GM18508 (cell line): Measurements from ENCODE around the gene POLR2F.
"Not testable (repeated sequence)": the region's sequence is repeated elsewhere in the genome, so short reads cannot be mapped to it uniquely, and the experiment has no call there.

ENCODE experiments used
- ATAC-seq: cut with Tn5 transposase; IDR thresholded peaks from one replicate; pipeline ENCODE4 v1.9.1; 2021; ENCODE audit warnings: moderate number of reproducible peaks; ENCODE audit not compliant: insufficient read depth, unreplicated experiment

Gene POLR2F

DNA sequence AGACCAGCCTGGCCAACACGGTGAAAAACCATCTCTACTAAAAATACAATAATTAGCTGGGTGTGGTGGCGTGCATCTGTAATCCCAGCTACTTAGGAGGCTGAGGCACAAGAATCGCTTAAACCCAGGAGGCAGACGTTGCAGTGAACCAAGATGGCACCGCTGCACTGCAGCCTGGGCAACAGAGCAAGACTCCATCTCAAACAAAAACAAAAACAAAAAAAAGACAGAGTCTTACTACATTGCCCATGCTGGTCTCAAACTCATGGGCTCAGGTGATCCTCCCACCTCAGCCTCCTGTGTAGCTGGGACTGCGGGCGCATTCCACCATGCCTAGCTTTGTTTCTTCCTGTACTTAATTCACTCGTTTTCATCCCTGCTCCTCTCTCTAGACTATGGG lies 22.5 kb downstream of the POLR2F start:
- ATAC-seq, result not testable (repeated sequence)

DNA sequence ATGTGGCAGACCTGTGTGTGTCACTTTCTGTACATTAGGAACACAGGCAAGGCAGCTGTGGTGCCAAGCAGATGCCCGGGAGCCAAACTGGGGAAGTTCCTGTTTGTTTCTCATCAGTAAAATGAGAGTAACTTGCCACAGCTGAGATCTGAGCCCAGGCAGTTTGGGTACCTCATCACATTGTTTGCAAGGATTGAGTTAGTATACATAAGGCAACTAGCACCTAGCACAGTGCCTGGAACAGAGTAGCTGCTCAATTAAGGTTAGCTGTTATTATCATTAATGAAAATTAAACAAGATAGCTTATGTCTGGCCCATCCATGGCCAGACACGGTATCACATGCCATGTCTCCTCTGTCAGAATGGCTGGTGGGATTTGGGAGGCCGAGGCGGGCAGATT lies 23.0 kb downstream of the POLR2F start:
- ATAC-seq, result no peak

DNA sequence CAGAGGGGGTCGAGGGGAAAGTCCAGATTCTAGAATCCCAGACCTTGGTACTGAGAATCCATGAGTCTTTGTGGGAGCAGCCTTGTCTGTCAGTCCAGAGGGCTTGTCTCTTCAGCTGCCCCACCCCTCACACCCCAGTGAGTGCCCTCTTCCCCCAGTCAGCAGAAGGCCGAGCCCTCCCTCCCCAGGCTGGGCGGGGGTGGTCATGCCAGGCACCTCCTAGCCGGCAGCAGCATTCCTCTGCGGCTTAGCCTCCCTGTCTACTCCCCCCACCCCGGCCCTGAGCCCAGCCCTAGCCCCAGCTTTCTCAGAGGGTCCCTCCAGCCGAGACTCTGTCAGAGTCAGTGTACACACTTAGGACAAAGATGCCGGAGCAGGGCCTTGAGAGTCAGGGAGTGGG lies 26.3 kb downstream of the POLR2F start:
- ATAC-seq, result no peak

DNA sequence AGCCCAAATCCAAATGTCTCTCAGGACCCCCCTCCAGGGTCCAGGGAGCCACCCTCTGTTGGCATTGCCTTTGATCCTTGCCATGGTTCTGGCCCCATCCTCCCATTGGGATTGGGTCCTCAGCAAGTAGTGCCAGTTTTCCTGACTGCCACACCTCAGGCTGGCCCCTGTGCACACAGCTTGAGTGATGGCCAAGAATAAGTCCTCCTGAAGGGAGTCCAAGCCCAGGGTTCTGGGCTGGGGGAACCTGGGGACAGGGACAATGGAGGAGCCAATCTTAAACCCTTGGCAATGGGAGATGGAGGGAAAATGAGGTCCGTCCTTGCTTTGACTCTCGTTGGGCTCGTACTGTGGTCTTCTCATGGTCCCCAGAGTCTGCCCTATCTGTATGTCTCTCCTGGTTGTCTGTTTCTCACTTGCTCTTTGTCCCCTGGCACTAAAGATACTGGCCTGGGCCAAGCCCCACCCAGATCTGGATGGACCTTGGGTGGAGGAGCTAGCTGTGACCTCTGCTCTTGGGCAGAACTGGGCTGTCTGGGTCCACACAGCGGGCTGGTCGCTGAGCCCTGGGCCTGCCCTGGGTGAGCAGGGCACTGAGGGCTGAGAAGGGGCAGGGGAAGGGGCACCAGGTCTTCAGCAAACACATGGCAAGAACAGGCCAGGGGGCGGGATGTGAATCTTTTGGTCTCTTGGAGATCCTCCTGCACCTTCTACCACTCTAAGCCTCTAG lies 27.9 kb downstream of the POLR2F start:
- ATAC-seq, result no peak

DNA sequence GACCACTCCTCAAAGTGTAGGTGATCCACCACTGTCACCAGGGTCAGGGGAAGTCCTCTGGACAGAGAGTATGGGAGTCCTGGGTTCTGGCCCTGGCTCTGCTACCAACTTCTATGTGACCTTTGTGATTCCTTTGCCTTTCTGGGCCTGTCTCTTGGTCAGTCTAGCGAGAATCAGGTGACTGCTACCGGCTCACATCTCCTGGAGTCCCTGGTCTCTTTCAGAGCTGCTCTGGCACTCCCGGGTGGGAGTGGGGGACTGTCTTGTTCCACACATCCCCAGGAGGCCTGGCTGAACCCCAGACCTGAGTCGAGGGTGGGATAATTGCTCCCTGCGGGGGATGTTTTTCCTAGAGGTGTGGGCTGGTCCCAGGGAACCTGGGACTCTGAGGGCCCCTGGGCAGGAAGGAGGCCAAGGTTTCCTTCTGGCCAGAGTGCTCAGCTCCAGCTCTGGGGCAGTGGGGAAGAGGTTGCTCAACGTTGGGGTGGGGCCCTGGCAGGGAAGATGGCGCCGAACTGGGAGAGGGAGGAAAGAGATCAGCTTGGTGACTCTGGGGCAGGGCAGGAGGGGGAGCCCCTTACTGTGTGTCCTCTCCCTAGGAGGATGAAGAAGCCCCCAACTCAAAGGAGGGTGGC lies 28.8 kb downstream of the POLR2F start:
- no peak for ATAC-seq

DNA sequence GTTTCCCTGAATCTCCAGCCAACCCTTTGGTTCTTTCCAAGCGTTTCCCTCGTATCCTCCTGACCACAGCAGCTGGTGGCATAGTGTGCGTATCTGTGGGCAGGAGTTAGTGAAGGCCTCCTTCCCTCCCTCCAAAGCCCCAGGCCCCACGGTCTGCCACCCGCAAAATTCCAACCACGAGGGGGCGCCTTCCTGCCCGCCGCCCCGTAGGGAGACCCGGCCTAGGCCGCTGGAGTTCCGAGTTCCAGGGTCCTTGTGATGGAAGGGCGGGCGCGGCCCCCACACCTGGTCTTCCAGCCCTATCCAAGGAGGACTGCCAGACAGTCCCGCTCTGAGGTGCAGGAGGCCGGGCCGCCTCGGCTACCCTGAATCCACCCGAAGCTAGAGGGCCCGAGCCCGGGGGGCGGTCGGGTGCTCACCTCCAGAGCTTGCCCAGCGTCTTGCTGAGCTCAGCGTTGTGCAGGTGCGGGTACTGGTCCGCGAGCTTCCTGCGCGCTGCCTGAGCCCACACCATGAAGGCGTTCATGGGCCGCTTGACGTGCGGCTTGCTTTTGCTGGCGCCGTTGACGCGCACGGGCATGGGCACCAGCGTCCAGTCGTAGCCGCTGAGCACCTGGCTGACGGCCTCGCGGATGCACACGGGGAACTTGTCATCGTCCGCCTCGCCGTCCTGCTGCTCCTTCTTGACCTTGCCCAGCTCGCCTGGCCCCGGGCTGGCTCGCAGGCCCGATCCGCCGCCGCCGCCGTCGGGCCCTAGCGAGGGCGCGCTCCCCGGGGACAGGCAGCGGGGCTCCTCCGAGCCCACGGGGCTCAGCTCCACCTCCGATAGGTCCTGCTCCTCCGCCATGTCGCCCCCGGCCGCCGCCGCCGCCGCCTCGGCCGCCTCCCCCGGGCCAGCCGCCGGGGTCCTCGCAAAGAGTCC lies 29.7 kb downstream of the POLR2F start:
- no peak for ATAC-seq

DNA sequence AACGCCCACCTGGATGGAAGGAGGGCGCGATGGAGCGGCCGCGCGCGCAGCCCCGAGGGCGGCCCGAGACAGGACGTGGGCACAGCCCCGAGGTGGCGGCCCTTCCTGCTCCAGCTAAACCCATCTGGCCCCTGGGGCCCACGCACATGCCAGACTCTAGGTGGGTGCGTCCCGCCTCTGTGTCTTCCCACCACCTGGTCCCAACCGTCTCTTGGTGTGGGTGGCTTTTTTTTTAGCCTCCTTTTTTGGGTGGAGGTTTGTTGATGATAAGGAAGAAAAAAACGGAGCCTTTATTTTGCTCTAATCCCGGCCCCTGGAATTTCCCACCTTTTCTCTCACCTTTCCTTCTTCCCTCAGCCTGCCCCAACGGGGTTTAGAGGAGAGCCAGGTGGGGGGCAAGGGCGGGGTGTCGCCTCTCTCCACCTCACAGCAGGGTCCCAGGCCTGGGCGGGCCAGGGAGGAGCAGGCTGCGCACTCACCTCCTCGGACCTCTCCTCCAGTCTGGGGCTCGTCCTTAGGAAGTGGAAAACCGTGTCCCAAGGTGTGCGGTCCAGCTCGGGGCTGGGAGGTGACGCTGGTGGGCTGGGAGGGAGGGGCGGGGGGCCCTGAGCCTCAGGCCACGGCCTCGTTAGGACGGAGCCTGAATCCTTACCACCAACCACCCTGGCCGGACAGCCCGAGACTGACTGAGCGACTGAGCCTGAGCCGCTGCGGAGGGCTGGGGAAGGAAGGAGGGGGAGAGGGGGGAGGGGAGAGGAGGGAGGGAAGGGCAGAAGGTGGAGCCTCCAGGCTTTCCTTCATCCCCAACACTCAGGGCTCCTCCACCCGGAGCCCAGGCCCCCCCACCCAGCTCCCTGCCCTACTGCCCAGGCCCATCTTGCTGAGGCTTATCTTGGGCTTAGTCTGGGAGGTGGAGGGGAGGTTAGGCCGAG lies 30.6 kb downstream of the POLR2F start, which contains the start of gene SOX10:
Gene SOX10 (minus strand): TSS at position 696 of the 932 bp plus-strand sequence. CDS start 771 bp downstream, outside the sequence.
- no peak for ATAC-seq

DNA sequence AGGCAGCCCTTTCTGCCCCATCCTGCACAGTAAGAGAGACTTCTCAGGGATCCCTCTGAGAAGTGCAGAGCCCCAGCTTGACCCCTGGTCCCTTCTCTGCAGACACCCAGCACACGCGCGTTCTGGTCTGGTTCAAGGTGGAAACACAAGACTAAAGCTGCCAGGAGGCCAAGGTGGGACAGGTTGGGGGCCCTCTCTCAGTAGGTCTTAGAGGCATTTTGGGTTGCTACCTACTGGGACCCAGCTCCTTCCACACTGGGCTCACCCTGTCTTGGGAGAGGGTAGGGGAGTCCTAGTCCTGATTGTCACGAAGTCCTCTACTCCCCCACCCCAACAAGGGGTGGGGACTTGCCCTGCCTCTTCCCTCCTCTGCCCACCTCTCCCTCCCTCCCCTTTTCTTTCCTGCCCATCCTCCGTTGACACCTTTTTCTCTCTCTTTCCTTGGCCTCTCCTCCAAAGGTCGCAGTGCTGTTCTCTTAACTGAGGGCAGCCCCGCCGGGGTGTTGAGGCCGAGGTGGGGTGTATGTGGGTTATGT lies 31.6 kb downstream of the POLR2F start:
- ATAC-seq, result no peak

DNA sequence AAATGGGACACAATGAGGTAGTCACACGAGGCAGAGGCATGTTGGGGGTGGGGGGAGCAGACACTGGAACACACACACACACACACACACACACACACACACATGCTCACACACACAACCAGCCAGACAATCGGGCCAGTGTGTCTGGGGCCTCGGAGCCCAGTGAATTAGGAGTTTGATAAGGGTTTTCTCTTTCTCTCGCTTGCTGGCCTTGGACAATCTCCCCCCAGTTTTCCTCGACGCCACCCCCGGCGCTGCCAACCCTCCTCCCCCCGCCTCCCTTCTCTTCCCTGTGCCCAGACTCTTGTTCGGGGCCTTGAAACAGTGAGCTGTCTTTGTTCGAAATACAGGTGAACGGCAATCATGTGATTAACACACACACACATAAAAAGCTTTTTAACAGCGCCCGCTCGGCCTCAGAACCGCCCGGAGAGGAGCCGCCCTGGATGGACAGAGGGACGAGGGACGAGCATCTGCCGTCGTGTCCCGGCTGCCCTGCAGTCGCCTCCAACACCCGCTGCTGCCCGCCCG lies 32.3 kb downstream of the POLR2F start:
- no peak for ATAC-seq

DNA sequence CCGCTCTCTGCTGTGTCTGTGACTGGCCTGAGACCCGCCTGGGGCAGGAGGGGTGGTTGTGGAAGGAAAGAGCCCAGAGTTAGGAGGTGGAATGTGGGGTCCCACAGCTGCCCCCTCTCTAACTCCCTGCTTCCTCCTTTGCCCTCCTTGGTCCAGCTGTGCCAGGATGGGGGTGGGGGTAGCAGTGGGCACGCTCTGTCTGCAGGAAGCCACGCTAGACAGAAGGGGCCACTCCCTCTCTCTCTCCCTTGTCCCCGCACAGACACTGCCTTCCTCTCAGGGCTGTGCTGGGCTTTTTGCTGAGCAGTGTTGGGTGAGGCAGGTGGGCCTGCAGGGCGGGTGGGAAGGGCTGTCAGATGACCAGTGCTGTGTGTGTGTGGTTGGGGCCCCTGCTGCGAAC lies 32.9 kb downstream of the POLR2F start:
- no peak for ATAC-seq

DNA sequence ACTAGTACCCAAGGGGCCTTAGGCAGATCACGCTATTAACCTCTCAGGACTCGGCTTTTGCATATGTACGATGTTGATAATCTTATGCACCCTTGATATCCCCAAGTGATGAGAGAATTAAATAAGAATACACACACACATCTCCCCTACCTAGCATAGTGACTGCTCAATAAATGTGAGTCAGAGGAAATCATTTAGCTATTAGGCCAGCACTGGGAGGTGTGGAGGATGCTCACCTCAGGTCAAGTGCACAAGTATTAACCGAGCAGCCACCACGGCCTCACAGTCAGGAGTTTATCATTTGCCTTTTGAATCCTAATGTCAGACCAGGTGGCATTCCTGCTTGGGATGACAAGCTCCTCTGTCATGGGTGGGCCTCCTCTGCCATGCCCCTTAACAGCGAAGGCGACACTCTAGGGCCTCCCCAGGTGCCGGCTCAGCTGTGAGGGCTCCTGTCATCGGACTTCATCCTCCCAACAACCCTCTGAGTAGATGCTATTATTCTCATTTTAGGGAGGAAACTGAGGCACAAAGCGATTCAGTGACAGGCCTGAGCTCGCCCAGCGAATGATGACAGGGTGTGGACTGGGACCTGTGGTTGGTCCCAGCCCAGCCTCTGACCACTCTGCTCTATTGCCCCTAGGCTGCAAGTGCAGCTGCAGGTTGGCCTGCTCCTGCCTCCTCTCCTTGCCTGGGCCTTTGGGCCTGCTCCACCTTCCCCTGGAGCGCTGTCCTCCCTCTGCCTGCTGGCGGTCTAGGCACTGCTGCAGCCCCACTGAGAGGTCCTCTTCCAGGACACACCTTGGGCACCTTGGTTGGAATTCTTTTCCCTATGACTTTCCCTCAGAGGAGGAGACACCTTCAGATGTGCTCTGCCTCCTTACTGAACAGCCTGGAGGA lies 35.9 kb downstream of the POLR2F start:
- no peak for ATAC-seq

DNA sequence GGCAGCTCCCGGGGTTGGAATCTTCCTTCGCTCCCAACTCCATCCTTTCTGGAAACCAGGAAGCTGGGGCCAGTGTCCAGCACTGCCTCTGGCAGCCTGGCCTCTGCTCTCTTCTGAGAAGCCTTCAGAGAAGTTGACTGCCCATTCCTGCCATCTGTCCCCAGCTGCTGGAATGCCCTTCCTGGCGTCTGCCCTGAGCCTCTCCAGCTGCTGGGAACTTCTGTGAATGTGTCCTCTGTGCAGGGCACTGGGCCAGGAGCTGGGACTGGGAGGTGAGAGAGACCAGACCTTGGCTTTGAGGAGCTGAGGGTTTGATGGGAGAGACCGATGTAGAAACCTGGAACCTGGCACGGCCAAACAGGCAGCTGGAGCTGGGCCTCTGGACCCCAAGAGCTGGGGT lies 36.8 kb downstream of the POLR2F start:
- no peak for ATAC-seq

DNA sequence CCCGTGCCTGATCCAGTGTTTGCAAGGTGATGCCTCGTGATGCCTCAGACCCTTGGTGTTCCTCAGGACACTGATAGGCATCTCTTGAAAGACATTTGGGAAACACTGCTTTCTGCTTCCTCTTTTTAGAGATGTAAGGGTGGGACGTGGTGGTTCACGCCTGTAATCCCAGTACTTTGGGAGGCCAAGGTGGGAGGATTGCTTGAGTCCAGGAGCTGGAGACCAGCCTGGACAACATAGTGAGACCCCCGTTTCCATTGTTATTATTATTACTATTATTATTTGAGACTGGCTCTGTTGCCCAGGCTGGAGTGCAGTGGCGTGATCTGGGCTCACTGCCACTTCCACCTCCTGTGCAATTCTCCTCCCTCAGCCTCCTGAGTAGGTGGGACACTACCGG lies 37.4 kb downstream of the POLR2F start:
- ATAC-seq, result no peak

DNA sequence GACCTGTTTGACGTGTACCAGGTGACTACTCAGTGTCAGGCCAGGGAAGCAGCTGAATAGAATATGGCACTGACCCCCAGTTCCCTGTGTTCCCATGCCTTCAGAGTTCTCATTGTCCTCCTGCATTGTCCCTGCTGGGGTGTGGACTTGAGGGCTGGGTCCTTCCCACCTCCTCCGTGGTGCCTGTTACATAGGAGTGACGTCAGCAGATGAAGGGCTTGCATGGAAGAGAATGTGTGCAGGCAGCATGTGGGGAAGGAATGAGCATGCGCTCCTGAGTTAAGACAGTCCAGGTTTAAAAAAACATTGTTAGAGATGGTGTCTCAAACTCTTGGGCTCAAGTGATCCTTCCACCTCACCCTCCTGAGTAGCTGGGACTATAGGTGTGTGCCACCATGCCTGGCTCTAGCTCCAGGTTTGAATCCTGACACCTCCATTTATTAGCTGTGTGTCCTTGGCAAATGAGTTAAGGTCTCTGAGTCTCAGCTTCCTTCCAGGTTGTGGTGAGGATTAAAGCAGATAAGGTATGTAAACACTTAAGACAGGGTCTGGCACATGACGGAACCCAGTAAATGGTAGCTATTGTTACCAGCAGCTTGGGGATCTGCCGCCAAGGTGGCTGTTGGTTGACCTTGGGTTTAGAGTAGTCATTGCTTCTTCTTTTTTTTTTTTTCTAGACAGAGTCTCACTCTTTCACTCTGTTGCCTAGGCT lies 38.4 kb downstream of the POLR2F start:
- ATAC-seq, result no peak

DNA sequence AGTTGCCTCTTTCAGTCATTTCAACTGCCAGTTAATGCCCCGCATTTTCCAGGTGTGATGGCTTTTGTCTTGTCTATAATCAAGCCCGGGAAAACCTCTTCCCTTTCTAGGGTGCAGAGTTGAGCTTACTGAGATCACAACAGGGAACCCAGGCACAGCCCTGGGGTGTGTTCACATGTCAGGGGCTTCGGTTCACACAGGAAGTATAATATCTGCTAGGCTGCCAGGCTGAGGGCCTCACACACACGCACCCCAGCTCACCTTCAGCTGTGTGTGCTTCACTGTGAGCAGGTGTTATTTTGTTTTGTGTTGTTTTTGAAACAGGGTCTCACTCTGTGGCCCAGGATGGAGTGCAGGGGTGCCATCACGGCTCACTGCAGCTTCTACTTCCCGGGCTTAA lies 40.5 kb downstream of the POLR2F start:
- ATAC-seq, result no peak

DNA sequence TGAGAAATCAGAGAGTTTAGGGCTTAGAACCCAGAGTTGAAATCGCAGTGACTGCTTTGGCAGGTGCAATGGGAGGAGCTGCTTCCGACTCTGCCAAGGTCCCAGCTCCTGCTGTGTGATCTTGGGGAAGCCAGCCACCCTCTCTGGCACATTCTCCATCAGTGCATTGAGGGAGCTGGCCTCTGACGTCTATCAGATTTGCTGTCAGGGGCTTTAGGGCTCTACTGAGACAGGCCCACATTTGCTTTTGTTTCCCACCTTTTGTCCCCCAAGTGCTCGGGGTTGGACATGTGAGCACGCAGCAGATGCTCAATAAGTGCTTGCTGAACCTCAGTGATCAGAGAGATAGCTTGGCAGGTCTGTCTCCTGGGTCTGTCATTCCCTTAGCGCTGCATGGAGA lies 41.5 kb downstream of the POLR2F start:
- ATAC-seq, result no peak

DNA sequence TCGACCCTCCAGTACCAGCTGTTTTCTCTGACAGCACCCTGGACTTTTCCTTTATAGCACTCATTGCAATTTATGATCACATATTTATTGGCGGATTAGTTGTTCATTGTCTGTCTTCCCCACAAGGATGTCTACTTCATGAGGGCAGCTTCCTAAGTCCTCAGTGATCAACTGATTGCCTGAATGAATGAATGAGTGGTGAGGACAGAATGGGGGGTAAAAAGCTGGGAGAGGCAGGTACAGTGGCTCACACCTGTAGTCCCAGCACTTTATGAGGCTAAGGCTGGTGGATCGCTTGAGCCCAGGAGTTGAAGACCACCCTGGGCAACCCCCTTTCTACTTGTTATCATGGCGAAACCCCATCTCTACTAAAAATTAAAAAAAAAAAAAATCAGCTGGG lies 42.0 kb downstream of the POLR2F start:
- ATAC-seq, result no peak

DNA sequence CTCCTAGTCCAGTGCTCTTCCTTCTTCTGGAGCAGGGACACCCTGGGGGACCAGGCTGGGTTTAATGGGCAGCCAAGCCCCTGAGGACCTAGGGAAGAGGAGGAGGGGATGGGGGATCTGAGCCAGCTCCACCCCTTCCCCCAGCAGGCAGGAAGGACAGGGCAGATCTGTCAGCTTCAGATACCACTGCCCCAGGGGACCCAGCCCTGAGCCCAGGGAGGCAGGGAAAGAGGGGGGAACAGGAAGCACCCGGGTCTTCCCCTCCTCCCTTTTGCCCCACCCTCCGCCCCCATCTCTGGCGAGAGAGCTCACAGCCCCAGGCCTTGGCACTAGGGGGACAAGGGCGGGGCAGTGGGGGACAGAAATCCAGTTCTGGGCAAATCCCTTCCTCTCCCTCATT lies 42.6 kb downstream of the POLR2F start:
- no peak for ATAC-seq
